HepG2 (cell line): ENCODE data around the gene POLR3E. TPM values are rescaled to one million over a fixed set of nuclear protein-coding genes. Genes with fewer than 3 reads are reported as not detected.

Experiments used
- ARID2 ChIP-seq: sonication (generic); formaldehyde crosslinking; IDR thresholded peaks from 2 replicates; pipeline ENCODE4 v1.8.1; 2022; ENCODE audit warnings: mild to moderate bottlenecking, missing genetic modification reagents, borderline replicate concordance
- GABPA ChIP-seq, 2 experiments: IDR thresholded peaks; 2 replicates each; pipeline ENCODE4 v1.6.1; 2011 to 2016; ENCODE audit warnings: low read depth in 2 of 2, low read length in 1 of 2, missing biosample characterization in 1 of 2, missing genetic modification characterization in 1 of 2
- GATAD1 ChIP-seq: IDR thresholded peaks from 2 replicates; pipeline ENCODE4 v1.6.1; 2016; ENCODE audit warnings: missing genetic modification reagents, missing compliant biosample characterization
- HNF4A ChIP-seq: sonication (generic); formaldehyde crosslinking; IDR thresholded peaks from 2 replicates; pipeline ENCODE4 v1.4.0; 2020; ENCODE audit warnings: missing genetic modification reagents
- IRF9 ChIP-seq: sonication (generic); formaldehyde crosslinking; IDR thresholded peaks from 2 replicates; pipeline ENCODE4 v1.8.0; 2022; ENCODE audit warnings: missing genetic modification reagents, mild to moderate bottlenecking, borderline replicate concordance
- MTERF4 ChIP-seq: sonication (generic); formaldehyde crosslinking; IDR thresholded peaks from 2 replicates; pipeline ENCODE4 v1.8.0; 2023; ENCODE audit warnings: mild to moderate bottlenecking, missing genetic modification reagents
- NFIC ChIP-seq: IDR thresholded peaks from 2 replicates; pipeline ENCODE4 v1.6.1; 2012; ENCODE audit warnings: mild to moderate bottlenecking, low read length, inconsistent platforms
- ZFX ChIP-seq: sonication (generic); formaldehyde crosslinking; IDR thresholded peaks from 2 replicates; pipeline ENCODE4 v1.4.0; 2020; ENCODE audit warnings: mild to moderate bottlenecking, low read depth, missing genetic modification reagents, moderate library complexity
- ZGPAT ChIP-seq: IDR thresholded peaks from 2 replicates; pipeline ENCODE4 v1.6.1; 2016; ENCODE audit warnings: mild to moderate bottlenecking
- ZNF281 ChIP-seq: sonication (generic); formaldehyde crosslinking; IDR thresholded peaks from 2 replicates; pipeline ENCODE4 v1.4.0; 2020; ENCODE audit warnings: missing genetic modification reagents, borderline replicate concordance
- ZNF512 ChIP-seq: sonication (generic); formaldehyde crosslinking; IDR thresholded peaks from 2 replicates; pipeline ENCODE4 v1.4.0; 2020; ENCODE audit warnings: mild to moderate bottlenecking, missing genetic modification reagents
- ZNF552 ChIP-seq: sonication (generic); formaldehyde crosslinking; IDR thresholded peaks from 2 replicates; pipeline ENCODE4 v1.9.0; 2022; ENCODE audit warnings: missing genetic modification reagents, mild to moderate bottlenecking, borderline replicate concordance
- polyA plus RNA-seq, 8 experiments: library from polyadenylated mRNA; depleted of rRNA in 3 of 8; stranded (reverse) in 7 of 8; unstranded in 1 of 8; fragments of >200 nt; fragmentation: Illumina TruSeq in 4 of 8; extraction: Trizol in 4 of 8; gene quantifications; 2 replicates each; pipeline versions ENCODE4 v1.2.1 to v1.2.3, GENCODE V29; 2011 to 2016; ENCODE audit warnings: low read depth in 4 of 8, missing spikeins in 1 of 8, mixed read lengths in 1 of 8; ENCODE audit not compliant: insufficient read depth in 1 of 8
- total RNA-seq, 5 experiments: library from RNA; depleted of rRNA; stranded (reverse); fragments of >200 nt; fragmentation: Illumina TruSeq; extraction: Trizol; gene quantifications; 2 replicates each; pipeline ENCODE4 v1.2.3, GENCODE V29; 2016; ENCODE audit warnings: low read depth in 1 of 5
- TF ChIP-seq, protein P1 (sequence below): sonication (generic); formaldehyde crosslinking; IDR thresholded peaks from 2 replicates; pipeline ENCODE4 v1.4.0; 2020; ENCODE audit warnings: mild to moderate bottlenecking, missing genetic modification reagents

Gene POLR3E
- total and polyA plus RNA-seq, 2 of the 13 experiments (the other 11 are each of a cell fraction or from before 2014, with no cell fraction given) = 135 to 262 TPM

GRCh38 chr16:22297114-22297870, at the start of gene POLR3E (continued):
- TF ChIP-seq IRF9 = peak; percentile 97
- TF ChIP-seq ZFX (CRISPR knock-in tag) = peak; percentile 100
- peak; percentile 100 for TF ChIP-seq MTERF4 (CRISPR knock-in tag)
- no peak for TF ChIP-seq ZNF512 (CRISPR knock-in tag)
- TF ChIP-seq ZNF552 = peak; percentile 71; the same call in 1 of the 2 replicates
- peak; percentile 100 for TF ChIP-seq ARID2
- TF ChIP-seq GATAD1 (CRISPR knock-in tag) = peak; percentile 95
- peak; percentile 79 for TF ChIP-seq GABPA (IDR thresholded peaks at IDR 0.05; ENCODE audit: low read depth, low read length)
- peak; percentile 87 for TF ChIP-seq GABPA (CRISPR knock-in tag; IDR thresholded peaks at IDR 0.05; ENCODE audit: low read depth)
- TF ChIP-seq NFIC = no peak; the same call in 1 of the 2 replicates
- peak; percentile 76 for TF ChIP-seq ZNF281 (CRISPR knock-in tag)
- TF ChIP-seq HNF4A (CRISPR knock-in tag) = peak; percentile 60
- TF ChIP-seq, protein P1, sequence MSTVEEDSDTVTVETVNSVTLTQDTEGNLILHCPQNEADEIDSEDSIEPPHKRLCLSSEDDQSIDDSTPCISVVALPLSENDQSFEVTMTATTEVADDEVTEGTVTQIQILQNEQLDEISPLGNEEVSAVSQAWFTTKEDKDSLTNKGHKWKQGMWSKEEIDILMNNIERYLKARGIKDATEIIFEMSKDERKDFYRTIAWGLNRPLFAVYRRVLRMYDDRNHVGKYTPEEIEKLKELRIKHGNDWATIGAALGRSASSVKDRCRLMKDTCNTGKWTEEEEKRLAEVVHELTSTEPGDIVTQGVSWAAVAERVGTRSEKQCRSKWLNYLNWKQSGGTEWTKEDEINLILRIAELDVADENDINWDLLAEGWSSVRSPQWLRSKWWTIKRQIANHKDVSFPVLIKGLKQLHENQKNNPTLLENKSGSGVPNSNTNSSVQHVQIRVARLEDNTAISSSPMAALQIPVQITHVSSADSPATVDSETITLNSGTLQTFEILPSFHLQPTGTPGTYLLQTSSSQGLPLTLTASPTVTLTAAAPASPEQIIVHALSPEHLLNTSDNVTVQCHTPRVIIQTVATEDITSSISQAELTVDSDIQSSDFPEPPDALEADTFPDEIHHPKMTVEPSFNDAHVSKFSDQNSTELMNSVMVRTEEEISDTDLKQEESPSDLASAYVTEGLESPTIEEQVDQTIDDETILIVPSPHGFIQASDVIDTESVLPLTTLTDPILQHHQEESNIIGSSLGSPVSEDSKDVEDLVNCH (CRISPR knock-in tag) = peak; percentile 92
- peak; percentile 100 for TF ChIP-seq ZGPAT (CRISPR knock-in tag)
